ENCODE data around the gene LENG1.

Gene LENG1

GRCh38 chr19:54106716-54107115, 52.8 kb downstream of the LENG1 start:
- no peak for DNase-seq

DNA sequence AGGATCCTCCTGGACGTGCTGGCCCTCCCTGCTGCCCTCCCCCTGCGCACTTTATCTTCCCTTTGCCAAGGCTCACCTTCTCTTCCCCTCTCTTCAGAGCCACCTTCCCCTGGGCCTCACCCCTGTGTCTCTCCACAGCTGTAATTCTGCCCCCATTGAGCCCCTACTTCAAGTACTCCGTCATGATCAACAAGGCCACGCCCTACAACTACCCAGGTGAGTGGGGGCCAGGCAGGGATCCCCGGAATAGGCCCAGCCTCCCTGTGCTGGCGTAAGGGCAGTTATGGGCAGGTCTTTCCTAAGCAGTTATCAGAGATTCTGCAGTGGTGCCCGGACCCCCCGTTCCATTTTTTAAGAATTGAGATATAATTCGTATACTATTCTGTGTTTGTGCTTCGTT, 53.7 kb downstream of the LENG1 start:
- no peak for DNase-seq

Measured in NCI-H526 (cell line).